Hematopoietic multipotent progenitor cell treated with erythropoietin and hydrocortisone succinate and interleukin-3 and kit ligand, for 17 days (in vitro differentiated cells): ENCODE measurements around the gene DPP6.
"Not testable (repeated sequence)": the region's sequence is repeated elsewhere in the genome, so short reads cannot be mapped to it uniquely, and the experiment has no call there.

Source experiments
- DNase-seq: peaks from one replicate; pipeline ENCODE4 v3.0.0-alpha.2; 2015; ENCODE audit warnings: low spot score

DPP6 gene

GRCh38 chr7:154148791-154149516 lies 96.8 kb downstream of the DPP6 start:
- DNase-seq: not testable (repeated sequence)

GRCh38 chr7:154150656-154151055 lies 98.5 kb downstream of the DPP6 start:
- not testable (repeated sequence) for DNase-seq

DNA sequence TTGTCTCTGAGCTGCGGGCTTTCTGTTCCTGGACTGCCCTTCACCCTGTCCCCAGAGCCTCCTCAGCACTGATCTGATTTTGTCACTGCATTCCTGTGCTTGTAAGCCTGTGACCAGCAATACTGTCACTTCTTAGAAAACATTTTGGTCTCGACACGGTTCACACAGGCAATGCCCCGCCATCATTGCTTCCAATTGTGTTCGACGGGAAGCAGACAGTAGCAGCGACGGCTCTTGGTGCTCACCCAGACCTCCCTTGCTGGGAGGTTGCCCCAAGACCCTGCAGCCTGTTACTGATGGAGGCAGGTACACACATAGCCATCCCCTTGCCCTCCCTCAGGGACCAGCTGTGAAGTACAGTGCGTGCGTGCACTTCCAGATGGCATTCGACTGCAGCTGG lies 99.1 kb downstream of the DPP6 start:
- not testable (repeated sequence) for DNase-seq

DNA sequence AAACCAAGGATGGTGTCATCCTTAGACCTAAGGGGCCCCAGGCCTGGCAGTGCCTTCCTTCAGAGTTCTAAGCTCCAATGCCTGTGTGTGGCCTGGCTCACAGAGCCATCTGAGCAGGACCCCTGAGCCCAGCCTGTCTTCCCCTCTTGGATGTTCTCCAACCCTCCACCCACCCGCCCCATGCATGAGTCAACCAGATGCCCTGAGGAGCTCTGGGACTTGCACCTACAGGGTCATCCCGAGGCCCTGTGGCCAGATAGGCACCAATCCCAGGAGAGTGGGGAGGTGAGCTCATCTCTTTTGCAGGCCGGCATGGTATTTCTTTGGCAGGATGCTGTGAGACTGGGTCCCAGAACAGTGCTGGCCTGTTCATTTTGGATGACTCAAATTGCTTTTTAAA lies 103.7 kb downstream of the DPP6 start:
- DNase-seq: not testable (repeated sequence)

- DNase-seq: not testable (repeated sequence)
These were observed 110.7 kb downstream of the DPP6 start for GRCh38 chr7:154162921-154163320.

DNA sequence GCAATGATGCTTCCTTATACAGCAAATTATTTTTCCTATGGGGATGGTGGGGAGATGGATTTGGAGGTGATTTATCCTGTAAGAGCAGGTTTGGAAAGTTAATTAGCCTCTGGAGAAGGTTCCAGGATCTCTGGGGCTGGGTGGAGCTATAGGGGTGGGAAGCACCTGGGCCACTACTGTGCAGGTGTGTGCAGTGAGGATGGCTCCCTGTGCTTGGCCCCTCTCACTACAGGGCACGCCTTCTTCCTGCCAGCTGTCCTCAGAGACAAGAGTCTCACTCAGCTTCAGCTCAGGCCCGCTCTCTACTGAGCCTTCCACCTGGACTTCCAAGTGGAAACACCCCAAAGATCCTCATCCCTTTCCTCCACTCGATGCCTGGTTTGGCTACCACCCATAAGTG lies 111.4 kb downstream of the DPP6 start:
- not testable (repeated sequence) for DNase-seq

GRCh38 chr7:154167051-154167450 lies 114.9 kb downstream of the DPP6 start:
- no peak for DNase-seq

GRCh38 chr7:154167807-154168206 lies 115.6 kb downstream of the DPP6 start:
- no peak for DNase-seq

GRCh38 chr7:154171422-154171821 lies 119.2 kb downstream of the DPP6 start:
- no peak for DNase-seq

- DNase-seq: no peak
These were observed 120.0 kb downstream of the DPP6 start for GRCh38 chr7:154172236-154172635.

DNA sequence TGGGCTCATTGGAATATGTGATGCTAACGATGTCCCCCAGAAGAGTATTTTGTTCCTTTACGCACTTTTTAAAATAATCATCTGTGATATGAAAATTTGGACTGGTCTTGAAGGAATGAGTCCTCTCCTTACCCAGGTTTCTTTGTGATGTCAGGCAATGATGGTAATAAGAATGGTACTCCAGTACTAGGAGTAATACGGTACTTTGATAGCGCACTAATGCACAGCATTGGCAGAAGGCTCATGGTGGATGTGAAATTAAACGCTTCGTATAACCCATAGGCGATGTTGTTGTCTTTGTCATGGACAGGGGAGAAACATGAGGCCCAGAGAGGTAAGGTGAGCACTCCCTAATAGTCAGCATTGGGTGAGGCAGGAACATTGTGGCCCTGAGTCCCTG lies 125.4 kb downstream of the DPP6 start:
- no peak for DNase-seq

- no peak for DNase-seq
These were observed 126.7 kb downstream of the DPP6 start for GRCh38 chr7:154178895-154179294.

DNA sequence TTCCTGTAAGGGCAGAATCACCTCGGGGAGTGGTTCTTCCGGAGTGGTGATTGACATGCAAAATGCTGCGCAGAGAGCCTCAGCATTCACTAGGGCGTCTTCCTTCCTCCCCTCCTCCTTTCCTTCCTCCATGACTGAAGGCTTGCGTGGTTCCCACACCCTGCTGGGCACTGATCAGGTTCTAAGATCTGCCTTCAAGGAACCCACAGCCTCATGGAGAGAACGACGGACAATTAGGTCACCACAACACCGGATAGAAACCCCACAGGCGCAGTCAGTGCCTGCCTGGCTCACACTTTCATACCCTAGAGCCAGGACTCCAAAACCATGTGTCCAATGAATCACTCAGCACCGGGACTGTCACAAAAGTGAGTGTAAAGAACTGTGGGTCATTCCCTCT lies 131.3 kb downstream of the DPP6 start:
- no peak for DNase-seq

DNA sequence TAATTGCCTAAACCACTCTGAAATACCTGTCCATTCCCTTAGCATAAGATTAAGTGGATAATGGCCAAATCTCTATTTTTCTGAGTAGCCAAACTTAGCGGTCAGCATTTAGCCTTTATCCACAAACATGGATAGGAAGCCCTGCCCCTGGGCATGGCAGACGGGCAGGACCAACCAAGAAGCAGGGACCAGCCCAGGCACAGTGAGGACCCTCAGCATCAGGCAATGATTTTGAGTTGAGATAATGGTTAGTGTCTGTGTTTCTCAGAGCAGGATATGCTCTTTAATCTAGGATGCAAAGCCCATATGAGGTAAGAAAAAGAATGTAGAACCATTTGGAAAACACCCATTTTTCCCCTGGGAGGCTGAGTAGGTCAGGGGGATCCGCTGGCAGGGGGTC lies 131.7 kb downstream of the DPP6 start:
- no peak for DNase-seq

GRCh38 chr7:154186811-154187210 lies 134.6 kb downstream of the DPP6 start:
- no peak for DNase-seq

GRCh38 chr7:154188330-154188729 lies 136.1 kb downstream of the DPP6 start:
- DNase-seq: no peak

GRCh38 chr7:154195266-154195665 lies 143.1 kb downstream of the DPP6 start:
- DNase-seq: no peak

DNA sequence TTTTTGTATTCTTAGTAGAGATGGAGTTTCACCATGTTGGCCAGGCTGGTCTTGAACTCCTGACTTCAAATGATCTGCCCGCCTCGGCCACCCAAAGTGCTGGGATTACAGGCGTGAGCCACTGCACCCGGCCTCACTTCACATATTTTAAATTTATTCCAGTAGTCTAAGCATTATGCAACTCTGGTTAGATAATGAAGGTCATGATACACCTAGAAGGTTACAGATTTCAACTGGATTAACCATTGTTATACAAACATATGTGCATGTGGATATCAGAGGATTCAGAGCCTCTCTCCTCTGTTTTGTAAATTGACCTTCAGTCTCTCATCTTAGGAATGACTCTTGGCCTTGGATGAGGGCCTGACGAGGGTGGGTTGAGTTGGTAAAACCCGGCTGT lies 146.3 kb downstream of the DPP6 start:
- DNase-seq: no peak

DNA sequence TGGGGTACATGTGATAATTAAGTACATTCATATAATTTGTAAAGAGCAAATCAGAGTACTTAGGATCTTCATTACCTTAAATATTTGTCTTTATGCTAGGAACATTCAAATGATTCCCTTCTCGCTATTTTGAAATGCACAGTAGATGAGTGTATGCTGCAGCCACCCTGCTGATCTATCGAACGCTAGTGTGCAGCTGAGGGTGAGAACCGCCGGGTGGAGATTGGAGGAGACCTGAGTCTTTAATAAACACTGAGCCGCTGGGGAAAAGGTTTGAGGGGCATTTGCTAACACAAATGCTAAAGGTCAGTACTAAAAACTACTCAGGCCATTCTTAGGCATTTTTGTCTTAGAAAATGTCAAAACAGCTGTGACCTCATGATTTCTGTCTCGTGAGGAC lies 148.0 kb downstream of the DPP6 start:
- DNase-seq: no peak

GRCh38 chr7:154202002-154202401 lies 149.8 kb downstream of the DPP6 start:
- no peak for DNase-seq

DNA sequence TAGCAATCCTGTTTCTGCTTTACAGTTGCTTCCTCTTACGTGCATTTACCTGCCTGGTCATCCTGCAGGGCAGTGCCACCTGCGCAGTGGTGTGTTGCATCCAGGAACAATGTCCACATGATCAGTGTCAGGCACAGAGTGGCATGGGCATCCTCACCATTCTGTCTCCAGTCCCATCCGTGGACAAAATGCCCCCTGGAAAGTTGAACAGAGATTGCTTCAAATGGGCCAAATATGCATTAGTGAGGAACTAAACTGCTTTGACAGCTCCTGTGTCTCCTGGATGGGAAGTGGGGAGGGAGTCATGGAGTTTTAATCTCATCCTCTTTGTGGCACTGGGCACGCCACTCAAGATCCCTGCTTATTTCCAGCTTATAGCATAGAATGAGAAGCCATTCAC lies 151.8 kb downstream of the DPP6 start:
- no peak for DNase-seq

- DNase-seq: no peak
These were observed 160.7 kb downstream of the DPP6 start for GRCh38 chr7:154212861-154213260.

DNA sequence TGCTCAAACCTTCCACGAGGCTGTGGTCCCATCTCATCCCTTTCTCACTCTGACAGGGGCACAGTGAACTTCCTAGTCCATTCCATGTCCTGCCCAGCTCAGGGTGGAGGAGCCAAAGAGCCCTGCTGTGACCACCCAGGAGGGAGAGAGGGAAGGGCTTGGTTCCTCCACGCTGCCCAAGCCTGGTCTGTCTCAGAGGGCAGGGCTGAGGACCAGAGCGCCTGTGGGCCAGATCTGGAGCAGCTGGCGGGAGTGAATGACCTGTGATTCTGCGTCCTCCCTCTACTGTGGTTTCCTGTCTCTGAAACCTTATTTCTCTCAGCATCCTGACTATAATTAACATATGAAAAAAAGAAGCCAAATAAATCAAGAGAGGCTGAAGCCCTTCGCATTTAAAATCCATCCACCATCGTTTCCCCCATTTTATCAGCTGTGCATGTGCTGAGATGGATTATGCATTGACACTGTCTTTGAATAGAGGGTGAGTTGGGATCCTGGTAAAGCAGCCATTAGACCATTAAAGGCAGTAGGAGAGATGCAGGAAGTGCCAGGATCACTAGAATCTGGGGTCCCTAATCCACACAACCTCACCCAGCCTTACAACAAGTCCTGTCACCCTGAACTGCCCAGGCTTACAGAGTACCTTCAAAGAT lies 165.6 kb downstream of the DPP6 start:
- DNase-seq: no peak

DNA sequence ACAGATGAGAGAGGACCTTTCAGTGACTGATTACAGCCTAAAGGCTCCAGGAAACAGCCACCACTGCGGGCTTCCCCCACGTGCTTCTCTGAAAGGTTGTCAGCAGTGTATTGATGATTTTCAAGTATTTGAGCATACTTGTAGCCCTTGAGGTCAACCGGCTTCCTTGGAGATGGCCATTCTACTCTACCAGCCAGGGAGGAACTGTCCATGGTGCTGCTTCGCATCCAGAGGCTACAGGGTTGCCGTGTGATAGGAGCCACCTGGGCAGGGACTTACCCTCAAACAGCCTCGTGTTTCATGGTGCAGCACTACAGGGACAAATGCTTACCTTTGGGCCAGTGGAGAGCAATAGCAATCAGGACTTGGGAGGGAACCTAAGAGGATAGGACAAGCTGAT lies 179.5 kb downstream of the DPP6 start:
- DNase-seq: no peak
